MCF 10A (cell line): Measurements from ENCODE around the gene HSD17B8. TPM values are rescaled to one million over a fixed set of nuclear protein-coding genes. Genes with fewer than 3 reads are reported as not detected.

Source experiments
- BruUV-seq: library from RNA; stranded (reverse); fragments of 400-500 nt; replicated peaks from 2 replicates; lab custom pipeline; 2021; lab: Mats Ljungman, UMichigan
- CTCF ChIA-PET: fragments of 300-600 bp; sonication (Branson Sonifier 250); formaldehyde crosslinking; extraction: SDS; loops from one replicate; lab custom pipeline; 2021; ENCODE audit warnings: antibody characterized with exemption, inconsistent platforms; lab: Yijun Ruan, JAX
- POLR2A ChIA-PET: fragments of 300-600, 350-650 bp; sonication (Branson Sonifier 250); formaldehyde crosslinking; extraction: SDS; loops from one replicate; lab custom pipeline; 2020; ENCODE audit warnings: antibody characterized with exemption, inconsistent platforms; lab: Yijun Ruan, JAX
- DNase-seq: peaks from one replicate; pipeline ENCODE4 v3.0.0-alpha.2; 2018; ENCODE audit not compliant: unreplicated experiment
- H3K27ac Mint-ChIP-seq: one replicate; pipeline ENCODE4 v1.8.0; 2022; ENCODE audit warnings: mild to moderate bottlenecking, low read depth, mixed read lengths; ENCODE audit not compliant: unreplicated experiment
- H3K27me3 Mint-ChIP-seq: one replicate; pipeline ENCODE4 v1.8.0; 2022; ENCODE audit warnings: mixed read lengths; ENCODE audit not compliant: insufficient read depth, unreplicated experiment
- H3K36me3 Mint-ChIP-seq: one replicate; pipeline ENCODE4 v1.8.0; 2022; ENCODE audit warnings: mild to moderate bottlenecking, moderate library complexity, mixed read lengths; ENCODE audit not compliant: insufficient read depth, unreplicated experiment
- H3K4me1 Mint-ChIP-seq: one replicate; pipeline ENCODE4 v1.8.0; 2022; ENCODE audit warnings: mixed read lengths; ENCODE audit not compliant: insufficient read depth, unreplicated experiment
- H3K4me3 Mint-ChIP-seq: one replicate; pipeline ENCODE4 v1.8.0; 2022; ENCODE audit warnings: mild to moderate bottlenecking, moderate library complexity, mixed read lengths; ENCODE audit not compliant: unreplicated experiment
- H3K9me3 Mint-ChIP-seq: one replicate; pipeline ENCODE4 v1.8.0; 2022; ENCODE audit warnings: mixed read lengths; ENCODE audit not compliant: unreplicated experiment
- intact Hi-C: fragments of 100-400 bp; cut with micrococcal nuclease; formaldehyde crosslinking; loops from 2 replicates; pipeline ENCODE4 v1.14.1; 2022
- total RNA-seq: library from RNA; stranded (reverse); gene quantifications from 2 replicates; pipeline ENCODE4 v1.2.3, GENCODE V29; 2022
- TF ChIP-seq, protein P1 (sequence below): fragments of 200-600 bp; IDR thresholded peaks from one replicate; pipeline ENCODE4 v1.8.0; 2022; ENCODE audit warnings: antibody characterized with exemption, mild to moderate bottlenecking; ENCODE audit not compliant: unreplicated experiment

The HSD17B8 gene
- total RNA-seq, 1 experiment from 2014 or later = 26.4 TPM

- BruUV-seq = no TSS peak
- Mint-ChIP-seq H3K36me3 (peaks cover 6% of the 10 kb centered on the region), H3K9me3 (no peaks in the 10 kb centered on the region), H3K27ac (no peak overlapping the region), H3K4me3 (no peak overlapping the region), H3K27me3 (peaks cover 12% of the 10 kb centered on the region), H3K4me1 (peaks cover 12% of the 10 kb centered on the region)
- DNase-seq = no peak
- POLR2A ChIA-PET = interaction anchor here (0.5 kb wide), 1 partner anchor 28 kb away, joined by 3 read pairs; no protein-coding TSS in a partner anchor
- CTCF ChIA-PET = interaction anchor here (0.6 to 2.6 kb wide), 7 partner anchors 9 to 346 kb away, joined by 3 to 16 read pairs (median 4); no protein-coding TSS in a partner anchor
- TF ChIP-seq, protein P1, sequence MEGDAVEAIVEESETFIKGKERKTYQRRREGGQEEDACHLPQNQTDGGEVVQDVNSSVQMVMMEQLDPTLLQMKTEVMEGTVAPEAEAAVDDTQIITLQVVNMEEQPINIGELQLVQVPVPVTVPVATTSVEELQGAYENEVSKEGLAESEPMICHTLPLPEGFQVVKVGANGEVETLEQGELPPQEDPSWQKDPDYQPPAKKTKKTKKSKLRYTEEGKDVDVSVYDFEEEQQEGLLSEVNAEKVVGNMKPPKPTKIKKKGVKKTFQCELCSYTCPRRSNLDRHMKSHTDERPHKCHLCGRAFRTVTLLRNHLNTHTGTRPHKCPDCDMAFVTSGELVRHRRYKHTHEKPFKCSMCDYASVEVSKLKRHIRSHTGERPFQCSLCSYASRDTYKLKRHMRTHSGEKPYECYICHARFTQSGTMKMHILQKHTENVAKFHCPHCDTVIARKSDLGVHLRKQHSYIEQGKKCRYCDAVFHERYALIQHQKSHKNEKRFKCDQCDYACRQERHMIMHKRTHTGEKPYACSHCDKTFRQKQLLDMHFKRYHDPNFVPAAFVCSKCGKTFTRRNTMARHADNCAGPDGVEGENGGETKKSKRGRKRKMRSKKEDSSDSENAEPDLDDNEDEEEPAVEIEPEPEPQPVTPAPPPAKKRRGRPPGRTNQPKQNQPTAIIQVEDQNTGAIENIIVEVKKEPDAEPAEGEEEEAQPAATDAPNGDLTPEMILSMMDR = no peak
- intact Hi-C loops = loop anchor here (5.0 kb wide), 1 partner anchor 42 kb away; no protein-coding TSS in a partner anchor
Measured at GRCh38 chr6:33164176-33164575, 40.3 kb upstream of the HSD17B8 start.

- POLR2A ChIA-PET = no interaction called here
- TF ChIP-seq, protein P1 = no peak
- H3K27me3 Mint-ChIP-seq = peaks cover 12% of the 10 kb centered on the region
- H3K4me3 Mint-ChIP-seq = no peak overlapping the region
- DNase-seq = no peak
- BruUV-seq = no TSS peak
- H3K4me1 Mint-ChIP-seq = peaks cover 12% of the 10 kb centered on the region
- H3K9me3 Mint-ChIP-seq = no peaks in the 10 kb centered on the region
- peaks cover 6% of the 10 kb centered on the region for H3K36me3 Mint-ChIP-seq
- no peak overlapping the region for H3K27ac Mint-ChIP-seq
- intact Hi-C loops = loop anchor here (5.0 kb wide), 1 partner anchor 43 kb away; no protein-coding TSS in a partner anchor
- CTCF ChIA-PET = interaction anchor here (0.6 to 2.6 kb wide), 6 partner anchors 8 to 234 kb away, joined by 3 to 16 read pairs (median 4); no protein-coding TSS in a partner anchor
Measured at GRCh38 chr6:33164665-33165373, 39.6 kb upstream of the HSD17B8 start.

- Mint-ChIP-seq H3K27me3 (peaks cover 12% of the 10 kb centered on the region), H3K9me3 (no peaks in the 10 kb centered on the region), H3K4me1 (peaks cover 12% of the 10 kb centered on the region), H3K4me3 (no peak overlapping the region), H3K36me3 (peaks cover 6% of the 10 kb centered on the region), H3K27ac (no peak overlapping the region)
- DNase-seq = no peak
- intact Hi-C loops = no loop called here
- ChIA-PET POLR2A (no interaction called here), CTCF (interaction anchor here (0.6 to 2.6 kb wide), 4 partner anchors 7 to 184 kb away, joined by 3 to 16 read pairs (median 6); no protein-coding TSS in a partner anchor)
- BruUV-seq = no TSS peak
- TF ChIP-seq, protein P1 = no peak
Measured at GRCh38 chr6:33165581-33166258, 38.7 kb upstream of the HSD17B8 start.

DNA sequence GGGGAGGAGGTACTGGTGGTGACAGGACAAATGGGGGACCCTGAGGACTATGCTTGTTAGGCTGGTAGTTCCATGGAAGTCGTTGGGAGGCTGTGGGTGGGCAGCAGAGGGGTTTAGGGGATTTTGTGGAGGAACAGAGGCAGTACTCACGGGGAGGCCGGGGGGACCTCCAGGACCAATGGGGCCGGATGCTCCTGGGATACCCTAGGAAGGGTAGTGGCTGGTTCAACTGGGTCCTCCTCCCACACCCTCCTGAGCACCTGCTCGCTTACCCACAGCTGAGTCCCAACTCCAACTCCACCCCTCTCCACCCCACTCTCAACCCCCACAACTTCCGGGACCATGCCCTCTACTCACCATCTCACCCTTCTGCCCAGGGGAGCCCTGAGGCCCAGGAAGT, 38.1 kb upstream of the HSD17B8 start:
- no TSS peak for BruUV-seq
- no peak for DNase-seq
- intact Hi-C loops = no loop called here
- TF ChIP-seq, protein P1 = no peak
- Mint-ChIP-seq H3K36me3 (peaks cover 6% of the 10 kb centered on the region), H3K27ac (no peak overlapping the region), H3K4me1 (peaks cover 9% of the 10 kb centered on the region), H3K4me3 (no peak overlapping the region), H3K27me3 (peaks cover 12% of the 10 kb centered on the region), H3K9me3 (no peaks in the 10 kb centered on the region)
- CTCF ChIA-PET = no interaction called here
- POLR2A ChIA-PET = no interaction called here
